LNCAP (cell line): ENCODE measurements around the gene SPATC1L.

ENCODE experiments used
- CTCF ChIP-seq: fragments of 450-650 bp; IDR thresholded peaks from 2 replicates; pipeline ENCODE4 v1.5.1; 2017; ENCODE audit warnings: mild to moderate bottlenecking

The SPATC1L gene

GRCh38 chr21:46127239-46128105, 56.8 kb downstream of the SPATC1L start:
- no peak for TF ChIP-seq CTCF

GRCh38 chr21:46126309-46127238, 57.7 kb downstream of the SPATC1L start:
- TF ChIP-seq CTCF: no peak

- TF ChIP-seq CTCF: no peak
These were observed 58.4 kb downstream of the SPATC1L start for GRCh38 chr21:46125846-46126301.

- TF ChIP-seq CTCF: no peak
These were observed 59.1 kb downstream of the SPATC1L start for GRCh38 chr21:46124926-46125845.

- TF ChIP-seq CTCF: no peak
These were observed 60.0 kb downstream of the SPATC1L start for GRCh38 chr21:46124083-46124925.

- no peak for TF ChIP-seq CTCF
These were observed 61.2 kb downstream of the SPATC1L start for GRCh38 chr21:46122758-46123683.
